ENCODE data around the gene SLC15A2. TPM values are rescaled to one million over a fixed set of nuclear protein-coding genes. Genes with fewer than 3 reads are reported as not detected.

The SLC15A2 gene
- total and polyA plus RNA-seq, 4 donors, result 8.5 to 48.2 (median 29.1) TPM

DNA sequence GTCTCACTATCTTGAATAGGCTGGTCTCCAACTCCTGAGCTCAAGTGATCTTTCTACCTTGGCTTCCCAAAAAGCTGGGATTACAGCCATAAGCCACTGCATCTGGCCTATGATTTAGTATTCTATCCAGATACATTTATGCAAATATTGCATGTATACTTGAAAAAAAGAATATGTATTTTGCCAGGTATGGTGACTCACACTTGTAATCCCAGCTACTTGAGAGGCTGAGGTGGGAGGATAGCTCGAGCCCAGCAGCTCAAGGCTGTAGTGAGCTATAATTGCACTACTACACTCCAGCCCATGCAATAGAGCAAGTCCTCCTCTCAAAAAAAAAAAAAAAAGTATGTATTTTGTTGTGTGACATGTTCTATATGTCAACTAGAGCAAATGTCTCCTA lies 54.4 kb downstream of the SLC15A2 start:
- Histone ChIP-seq H3K9ac (ENCODE audit: insufficient read depth in 1 of 2, low read length in 2 of 2) (no peak overlapping the region), H3K27me3 (ENCODE audit: control insufficient read depth in 3 of 3, insufficient read depth in 3 of 3, low read length in 2 of 3) (no peaks in the 10 kb centered on the region), H3K4me1 (ENCODE audit: control insufficient read depth in 5 of 5, insufficient read depth in 5 of 5, low read length in 5 of 5) (no peaks in the 10 kb centered on the region), H3K4me3 (no peak overlapping the region), H3K27ac (ENCODE audit: low read depth in 1 of 2, low read length in 1 of 2) (no peak overlapping the region), H3K36me3 (ENCODE audit: control insufficient read depth in 4 of 4, insufficient read depth in 4 of 4, low read length in 4 of 4) (peaks cover 0 to 3% (median 0%) of the 10 kb centered on the region in 4 donors), H3K9me3 (ENCODE audit: control insufficient read depth in 4 of 4, insufficient read depth in 3 of 4, low read length in 3 of 4) (peaks cover 0 to 3% (median 2%) of the 10 kb centered on the region in 4 donors)
- ATAC-seq (ENCODE audit: insufficient read depth, low FRiP score), result no peak
- no peak for DNase-seq
- TF ChIP-seq, protein P1, sequence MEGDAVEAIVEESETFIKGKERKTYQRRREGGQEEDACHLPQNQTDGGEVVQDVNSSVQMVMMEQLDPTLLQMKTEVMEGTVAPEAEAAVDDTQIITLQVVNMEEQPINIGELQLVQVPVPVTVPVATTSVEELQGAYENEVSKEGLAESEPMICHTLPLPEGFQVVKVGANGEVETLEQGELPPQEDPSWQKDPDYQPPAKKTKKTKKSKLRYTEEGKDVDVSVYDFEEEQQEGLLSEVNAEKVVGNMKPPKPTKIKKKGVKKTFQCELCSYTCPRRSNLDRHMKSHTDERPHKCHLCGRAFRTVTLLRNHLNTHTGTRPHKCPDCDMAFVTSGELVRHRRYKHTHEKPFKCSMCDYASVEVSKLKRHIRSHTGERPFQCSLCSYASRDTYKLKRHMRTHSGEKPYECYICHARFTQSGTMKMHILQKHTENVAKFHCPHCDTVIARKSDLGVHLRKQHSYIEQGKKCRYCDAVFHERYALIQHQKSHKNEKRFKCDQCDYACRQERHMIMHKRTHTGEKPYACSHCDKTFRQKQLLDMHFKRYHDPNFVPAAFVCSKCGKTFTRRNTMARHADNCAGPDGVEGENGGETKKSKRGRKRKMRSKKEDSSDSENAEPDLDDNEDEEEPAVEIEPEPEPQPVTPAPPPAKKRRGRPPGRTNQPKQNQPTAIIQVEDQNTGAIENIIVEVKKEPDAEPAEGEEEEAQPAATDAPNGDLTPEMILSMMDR (IDR thresholded peaks at IDR 0.05; ENCODE audit: control extremely low read depth, extremely low read depth), result no peak
- 68 to 86% methylated on average over 1 of the region's 1 CpG for WGBS, 2 donors

DNA sequence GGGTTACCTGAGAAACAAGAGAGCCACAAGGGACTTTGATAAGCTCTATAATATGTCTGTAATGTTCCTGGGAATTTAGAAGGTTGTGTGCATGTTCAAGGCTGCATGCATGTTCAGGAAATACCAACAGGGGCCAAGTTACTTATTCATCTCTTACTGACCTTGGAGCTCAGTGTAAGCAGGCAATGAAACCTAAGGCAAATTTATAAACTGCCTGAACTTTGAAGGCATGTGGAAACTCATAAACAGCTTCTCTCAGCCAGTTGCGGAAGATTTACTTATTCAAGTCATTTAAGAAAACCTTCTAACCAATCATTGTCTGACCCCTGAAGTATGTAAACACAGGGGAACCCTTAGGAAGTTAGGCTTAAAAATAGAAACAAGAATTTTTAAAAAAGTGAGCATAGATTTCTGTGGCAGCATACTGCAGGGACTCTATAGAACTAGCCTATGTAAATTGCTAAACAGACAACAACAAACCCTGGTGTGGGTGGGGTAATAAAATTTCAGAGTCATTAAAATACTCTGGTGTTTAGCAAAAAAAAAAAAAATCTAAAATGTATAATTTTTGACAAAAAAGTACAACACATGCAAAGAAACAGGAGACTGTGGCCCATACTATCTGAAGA lies 57.2 kb downstream of the SLC15A2 start:
- ATAC-seq (ENCODE audit: insufficient read depth, low FRiP score), result no peak
- no peak for DNase-seq
- Histone ChIP-seq H3K4me1 (ENCODE audit: control insufficient read depth in 5 of 5, insufficient read depth in 5 of 5, low read length in 5 of 5) (no peaks in the 10 kb centered on the region), H3K27me3 (ENCODE audit: control insufficient read depth in 3 of 3, insufficient read depth in 3 of 3, low read length in 2 of 3) (no peaks in the 10 kb centered on the region), H3K9me3 (ENCODE audit: control insufficient read depth in 4 of 4, insufficient read depth in 3 of 4, low read length in 3 of 4) (peaks cover 0 to 3% (median 3%) of the 10 kb centered on the region in 4 donors), H3K4me3 (no peak overlapping the region), H3K27ac (ENCODE audit: low read depth in 1 of 2, low read length in 1 of 2) (no peak overlapping the region), H3K36me3 (ENCODE audit: control insufficient read depth in 4 of 4, insufficient read depth in 4 of 4, low read length in 4 of 4) (no peaks in the 10 kb centered on the region), H3K9ac (ENCODE audit: insufficient read depth in 1 of 2, low read length in 2 of 2) (no peak overlapping the region)
- WGBS, 2 donors, result 0 to 37% methylated on average over 1 of the region's 1 CpG
- TF ChIP-seq, protein P1 (IDR thresholded peaks at IDR 0.05; ENCODE audit: control extremely low read depth, extremely low read depth), result no peak

DNA sequence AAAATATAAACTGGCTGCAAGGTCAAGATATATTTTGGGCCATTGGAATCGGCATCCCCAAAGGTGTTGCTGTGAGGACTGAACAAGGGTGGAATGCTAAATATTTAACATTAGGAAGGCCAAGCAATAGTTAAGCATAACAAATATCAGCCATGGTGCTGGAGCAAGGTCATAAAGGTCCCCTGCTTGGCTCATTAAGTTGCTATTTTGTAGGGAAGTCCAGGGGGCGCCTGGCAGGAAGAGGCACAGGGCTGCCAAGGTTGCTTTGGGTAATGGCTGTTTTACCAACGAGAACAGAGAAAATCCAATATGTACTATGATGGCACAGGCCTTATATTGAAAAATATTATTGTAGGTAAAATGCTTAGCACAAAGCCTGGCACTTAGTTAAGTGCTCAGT lies 62.2 kb downstream of the SLC15A2 start:
- no peaks in the 10 kb centered on the region for H3K4me1 ChIP-seq (ENCODE audit: control insufficient read depth in 5 of 5, insufficient read depth in 5 of 5, low read length in 5 of 5)
- no peak overlapping the region for H3K9ac ChIP-seq (ENCODE audit: insufficient read depth in 1 of 2, low read length in 2 of 2)
- no peaks in the 10 kb centered on the region for H3K27me3 ChIP-seq (ENCODE audit: control insufficient read depth in 3 of 3, insufficient read depth in 3 of 3, low read length in 2 of 3)
- ATAC-seq (ENCODE audit: insufficient read depth, low FRiP score) (no peak), DNase-seq (no peak)
- H3K27ac ChIP-seq (ENCODE audit: low read depth in 1 of 2, low read length in 1 of 2), result no peak overlapping the region
- WGBS, 2 donors, result 67 to 85% methylated on average over 3 of the region's 3 CpGs
- no peak overlapping the region for H3K4me3 ChIP-seq
- TF ChIP-seq, protein P1 (IDR thresholded peaks at IDR 0.05; ENCODE audit: control extremely low read depth, extremely low read depth), result no peak
- peaks cover 0 to 3% (median 3%) of the 10 kb centered on the region in 4 donors for H3K9me3 ChIP-seq (ENCODE audit: control insufficient read depth in 4 of 4, insufficient read depth in 3 of 4, low read length in 3 of 4)
- no peaks in the 10 kb centered on the region for H3K36me3 ChIP-seq (ENCODE audit: control insufficient read depth in 4 of 4, insufficient read depth in 4 of 4, low read length in 4 of 4)

Data from lung (tissue), 12 donors.